Measurements from ENCODE around the gene INTS6. TPM values are rescaled to one million over a fixed set of nuclear protein-coding genes. Genes with fewer than 3 reads are reported as not detected.

The INTS6 gene
- total and polyA plus RNA-seq, 2 donors from 2014 or later = 8.3 to 31.0 TPM

GRCh38 chr13:51318015-51318414, 134.8 kb downstream of the INTS6 start:
- Histone ChIP-seq H3K36me3 (ENCODE audit: control insufficient read depth in 2 of 3, insufficient read depth in 3 of 3, low read length in 3 of 3) (no peaks in the 10 kb centered on the region), H3K27me3 (ENCODE audit: control insufficient read depth, insufficient read depth, low read length) (no peaks in the 10 kb centered on the region), H3K9ac (ENCODE audit: low read length in 3 of 3) (no peak overlapping the region), H3K9me3 (ENCODE audit: control insufficient read depth in 2 of 3, insufficient read depth in 1 of 3, low read length in 3 of 3) (no peaks in the 10 kb centered on the region), H3K4me3 (ENCODE audit: low read length in 3 of 3) (no peak overlapping the region), H3K4me1 (ENCODE audit: control insufficient read depth in 2 of 3, insufficient read depth in 2 of 3, low read depth in 1 of 3, low read length in 3 of 3) (peaks cover 0 to 4% (median 0%) of the 10 kb centered on the region in 3 donors), H3K27ac (ENCODE audit: low read depth in 2 of 2, low read length in 2 of 2) (no peak overlapping the region)
- no peak for FAIRE-seq
- DNase-seq = no peak
- no peak for TF ChIP-seq CTCF (IDR thresholded peaks at IDR 0.05; ENCODE audit: borderline replicate concordance, extremely low read depth, insufficient read depth)
- intact Hi-C loops (cut with DNase I) = no loop called here

GRCh38 chr13:51317262-51317661, 135.6 kb downstream of the INTS6 start:
- no peak for DNase-seq
- Histone ChIP-seq H3K27me3 (ENCODE audit: control insufficient read depth, insufficient read depth, low read length) (no peaks in the 10 kb centered on the region), H3K4me3 (ENCODE audit: low read length in 3 of 3) (no peak overlapping the region), H3K9ac (ENCODE audit: low read length in 3 of 3) (no peak overlapping the region), H3K27ac (ENCODE audit: low read depth in 2 of 2, low read length in 2 of 2) (no peak overlapping the region), H3K36me3 (ENCODE audit: control insufficient read depth in 2 of 3, insufficient read depth in 3 of 3, low read length in 3 of 3) (no peaks in the 10 kb centered on the region), H3K9me3 (ENCODE audit: control insufficient read depth in 2 of 3, insufficient read depth in 1 of 3, low read length in 3 of 3) (no peaks in the 10 kb centered on the region), H3K4me1 (ENCODE audit: control insufficient read depth in 2 of 3, insufficient read depth in 2 of 3, low read depth in 1 of 3, low read length in 3 of 3) (peaks cover 0 to 4% (median 0%) of the 10 kb centered on the region in 3 donors)
- TF ChIP-seq CTCF (IDR thresholded peaks at IDR 0.05; ENCODE audit: borderline replicate concordance, extremely low read depth, insufficient read depth) = no peak
- intact Hi-C loops (cut with DNase I) = no loop called here
- no peak for FAIRE-seq

- FAIRE-seq = no peak
- peaks cover 0 to 4% (median 0%) of the 10 kb centered on the region in 3 donors for H3K4me1 ChIP-seq (ENCODE audit: control insufficient read depth in 2 of 3, insufficient read depth in 2 of 3, low read depth in 1 of 3, low read length in 3 of 3)
- no peak for DNase-seq
- no peak overlapping the region for H3K27ac ChIP-seq (ENCODE audit: low read depth in 2 of 2, low read length in 2 of 2)
- H3K4me3 ChIP-seq (ENCODE audit: low read length in 3 of 3) = no peak overlapping the region
- TF ChIP-seq CTCF (IDR thresholded peaks at IDR 0.05; ENCODE audit: borderline replicate concordance, extremely low read depth, insufficient read depth) = no peak
- no peak overlapping the region for H3K9ac ChIP-seq (ENCODE audit: low read length in 3 of 3)
- H3K36me3 ChIP-seq (ENCODE audit: control insufficient read depth in 2 of 3, insufficient read depth in 3 of 3, low read length in 3 of 3) = no peaks in the 10 kb centered on the region
- H3K9me3 ChIP-seq (ENCODE audit: control insufficient read depth in 2 of 3, insufficient read depth in 1 of 3, low read length in 3 of 3) = no peaks in the 10 kb centered on the region
- H3K27me3 ChIP-seq (ENCODE audit: control insufficient read depth, insufficient read depth, low read length) = no peaks in the 10 kb centered on the region
- intact Hi-C loops (cut with DNase I) = no loop called here
Observed at GRCh38 chr13:51313619-51314018, 139.2 kb downstream of the INTS6 start.

GRCh38 chr13:51311957-51312520, 140.8 kb downstream of the INTS6 start:
- FAIRE-seq (no peak), DNase-seq (no peak)
- no peak overlapping the region for H3K4me3 ChIP-seq (ENCODE audit: low read length in 3 of 3)
- no peak overlapping the region for H3K27ac ChIP-seq (ENCODE audit: low read depth in 2 of 2, low read length in 2 of 2)
- H3K4me1 ChIP-seq (ENCODE audit: control insufficient read depth in 2 of 3, insufficient read depth in 2 of 3, low read depth in 1 of 3, low read length in 3 of 3) = peaks cover 0 to 4% (median 0%) of the 10 kb centered on the region in 3 donors
- H3K27me3 ChIP-seq (ENCODE audit: control insufficient read depth, insufficient read depth, low read length) = no peaks in the 10 kb centered on the region
- no peak overlapping the region for H3K9ac ChIP-seq (ENCODE audit: low read length in 3 of 3)
- intact Hi-C loops (cut with DNase I) = no loop called here
- no peak for TF ChIP-seq CTCF (IDR thresholded peaks at IDR 0.05; ENCODE audit: borderline replicate concordance, extremely low read depth, insufficient read depth)
- no peaks in the 10 kb centered on the region for H3K9me3 ChIP-seq (ENCODE audit: control insufficient read depth in 2 of 3, insufficient read depth in 1 of 3, low read length in 3 of 3)
- no peaks in the 10 kb centered on the region for H3K36me3 ChIP-seq (ENCODE audit: control insufficient read depth in 2 of 3, insufficient read depth in 3 of 3, low read length in 3 of 3)
